GM12878 (cell line): Measurements from ENCODE around the gene CAMK2D. TPM values are rescaled to one million over a fixed set of nuclear protein-coding genes. Genes with fewer than 3 reads are reported as not detected.

ENCODE experiments used
- ASH2L ChIP-seq: fragments of 300-600, 200-600 bp; sonication (generic); IDR thresholded peaks from 2 replicates; pipeline ENCODE4 v1.6.1; 2017; ENCODE audit warnings: low read depth, mild to moderate bottlenecking, borderline replicate concordance
- BACH1 ChIP-seq: fragments of 450-650 bp; IDR thresholded peaks from 2 replicates; pipeline ENCODE4 v1.6.1; 2017; ENCODE audit warnings: mild to moderate bottlenecking, borderline replicate concordance
- BMI1 ChIP-seq: fragments of 450-650 bp; IDR thresholded peaks from 2 replicates; pipeline ENCODE4 v1.6.1; 2016; ENCODE audit warnings: mild to moderate bottlenecking, moderate library complexity, borderline replicate concordance
- BRCA1 ChIP-seq: IDR thresholded peaks from 2 replicates; pipeline ENCODE4 v1.6.1; 2011; ENCODE audit warnings: low read depth, low read length, improper control_type of control experiment
- CBFB ChIP-seq: IDR thresholded peaks from 2 replicates; pipeline ENCODE4 v1.6.1; 2016; ENCODE audit warnings: antibody characterized with exemption, low read depth
- EP300 ChIP-seq, 2 experiments: fragments of 150-350 bp in 1 of 2; IDR thresholded peaks; 2 replicates each; pipeline ENCODE4 v1.6.1; 2011 to 2012; ENCODE audit warnings: low read depth in 2 of 2, low read length in 2 of 2, borderline replicate concordance in 1 of 2, improper control_type of control experiment in 1 of 2, inconsistent platforms in 1 of 2; ENCODE audit not compliant: control insufficient read depth in 1 of 2
- ETV6 ChIP-seq, 2 experiments: fragments of 450-650 bp in 1 of 2; IDR thresholded peaks in 1 of 2; conservative IDR thresholded peaks in 1 of 2; 2 replicates each; pipeline ENCODE4 v1.6.1; 2014; ENCODE audit warnings: antibody characterized with exemption in 1 of 2, borderline replicate concordance in 1 of 2, low read depth in 1 of 2, mild to moderate bottlenecking in 1 of 2, moderate library complexity in 1 of 2
- FOS ChIP-seq: IDR thresholded peaks from 3 replicates; pipeline ENCODE4 v1.6.1; 2011; ENCODE audit warnings: borderline replicate concordance; ENCODE audit not compliant: insufficient read length; ENCODE audit errors: extremely low read depth
- FOXK2 ChIP-seq: fragments of 450-650 bp; IDR thresholded peaks from 2 replicates; pipeline ENCODE4 v1.6.1; 2017; ENCODE audit warnings: mild to moderate bottlenecking, moderate library complexity
- FOXM1 ChIP-seq: IDR thresholded peaks from 2 replicates; pipeline ENCODE4 v1.6.1; 2012; ENCODE audit warnings: low read depth, mild to moderate bottlenecking, inconsistent platforms, low read length, moderate library complexity
- HSF1 ChIP-seq: fragments of 150-350 bp; IDR thresholded peaks from 2 replicates; pipeline ENCODE4 v1.6.1; 2014; ENCODE audit warnings: mild to moderate bottlenecking, low read depth, low read length
- IRF4 ChIP-seq: IDR thresholded peaks from 2 replicates; pipeline ENCODE4 v1.6.1; 2011; ENCODE audit warnings: low read depth, low read length
- MYC ChIP-seq: IDR thresholded peaks from 2 replicates; pipeline ENCODE4 v1.6.1; 2011; ENCODE audit warnings: mild to moderate bottlenecking, low read length, moderate library complexity, inconsistent platforms; ENCODE audit not compliant: insufficient read depth, insufficient replicate concordance, insufficient read length, severe bottlenecking
- NFIC ChIP-seq: IDR thresholded peaks from 2 replicates; pipeline ENCODE4 v1.6.1; 2012; ENCODE audit warnings: low read depth, mild to moderate bottlenecking, inconsistent platforms, low read length, moderate library complexity
- PML ChIP-seq: IDR thresholded peaks from 2 replicates; pipeline ENCODE4 v1.6.1; 2012; ENCODE audit warnings: low read length, inconsistent platforms
- SIN3A ChIP-seq: IDR thresholded peaks from 2 replicates; pipeline ENCODE4 v1.6.1; 2012; ENCODE audit warnings: low read depth, low read length, improper control_type of control experiment
- USF2 ChIP-seq: IDR thresholded peaks from 2 replicates; pipeline ENCODE4 v1.6.1; 2011; ENCODE audit warnings: low read depth, low read length, improper control_type of control experiment, borderline replicate concordance
- ZNF384 ChIP-seq: IDR thresholded peaks from 2 replicates; pipeline ENCODE4 v1.6.1; 2012; ENCODE audit warnings: low read depth, mild to moderate bottlenecking, low read length, improper control_type of control experiment, borderline replicate concordance
- polyA plus RNA-seq, 11 experiments: library from polyadenylated mRNA; depleted of rRNA in 4 of 11; unstranded in 6 of 11; stranded (reverse) in 5 of 11; fragments of >200 nt; fragmentation: Nextera tagmentation in 4 of 11; fragmentation: Illumina TruSeq in 1 of 11; extraction: Ambion mirVana in 4 of 11; extraction: Trizol in 1 of 11; gene quantifications; 1 replicate in 1 of 11; 2 replicates in 10 of 11; pipeline versions ENCODE4 v1.2.1 to v1.2.3, GENCODE V29; 2011 to 2016; ENCODE audit warnings: inconsistent platforms in 2 of 11, missing spikeins in 2 of 11, low read depth in 1 of 11
- total RNA-seq, 4 experiments: library from RNA; depleted of rRNA in 3 of 4; stranded (reverse); fragments of >200 nt in 3 of 4; fragmentation: Illumina TruSeq in 1 of 4; extraction: Trizol in 1 of 4; gene quantifications; 2 replicates each; pipeline versions ENCODE4 v1.2.1 to v1.2.3, GENCODE V29; 2013 to 2021
- TF ChIP-seq, protein P1 (sequence below): fragments of 450-650 bp; IDR thresholded peaks from 2 replicates; pipeline ENCODE4 v1.6.1; 2016; ENCODE audit warnings: mild to moderate bottlenecking, moderate library complexity, borderline replicate concordance
- TF ChIP-seq, protein P2 (sequence below): fragments of 450-650 bp; IDR thresholded peaks from 2 replicates; pipeline ENCODE4 v1.6.1; 2017; ENCODE audit warnings: mild to moderate bottlenecking, low read depth, inconsistent platforms; ENCODE audit not compliant: poor library complexity, severe bottlenecking

The CAMK2D gene
- total and polyA plus RNA-seq, 10 of the 15 experiments (the other 5 are each of a cell fraction or from before 2014, with no cell fraction given): 6.9 to 88.5 (median 12.9) TPM

DNA sequence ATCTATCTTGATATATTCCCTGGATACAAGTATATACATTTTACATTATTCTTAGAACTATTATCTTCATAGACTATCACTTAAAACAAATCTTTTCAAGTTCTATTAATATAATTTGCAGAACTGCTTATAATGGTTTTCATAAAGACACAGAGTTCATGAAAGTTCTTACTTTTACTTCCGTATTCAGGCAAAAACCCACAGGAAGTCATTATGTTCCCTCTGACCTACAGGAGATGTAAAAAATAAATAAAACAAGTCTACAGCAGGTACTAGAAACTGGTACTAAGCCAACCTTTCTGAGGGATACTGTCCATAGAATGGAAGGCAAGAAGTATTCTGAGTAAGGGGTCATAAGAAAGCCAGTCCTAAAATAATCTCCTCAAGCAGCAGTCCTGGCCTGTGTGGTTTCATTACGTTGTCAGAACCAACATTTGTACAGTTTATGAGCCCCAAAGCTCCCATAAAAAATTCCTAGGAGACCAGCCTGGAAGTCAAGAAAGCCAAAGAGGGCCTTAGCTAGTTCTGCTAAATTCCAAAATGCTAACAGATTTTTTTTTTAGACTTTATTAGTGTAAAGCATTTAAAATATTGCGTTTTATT, 68.6 kb downstream of the CAMK2D start (continued):
- TF ChIP-seq MYC (no peak), IRF4 (0 out of 2 replicates have a peak, but pooled peaks have one; percentile 16), PML (no peak), FOXK2 (no peak), ETV6 (conservative IDR thresholded peaks at IDR 0.05 in 1 of 2, IDR thresholded peaks at IDR 0.05 in 1 of 2; ENCODE audit: borderline replicate concordance in 1 of 2, low read depth in 1 of 2) (peak in 1 of 2 experiments; percentile 31; a peak in 1 of 4 replicates), CBFB (0 out of 2 replicates have a peak, but pooled peaks have one; percentile 35), FOS (no peak), HSF1 (no peak), FOXM1 (no peak), EP300 (IDR thresholded peaks at IDR 0.05; ENCODE audit: borderline replicate concordance in 1 of 2, control insufficient read depth in 1 of 2, low read depth in 2 of 2, low read length in 2 of 2) (peak in 1 of 2 experiments; percentile 56; a peak in 1 of 4 replicates), NFIC (peak; percentile 71; the same call in 1 of the 2 replicates), BACH1 (peak; percentile 44; the same call in 1 of the 2 replicates), ZNF384 (no peak), USF2 (no peak), BMI1 (peak; percentile 44; the same call in 1 of the 2 replicates), BRCA1 (no peak), SIN3A (no peak), ASH2L (no peak)
- TF ChIP-seq, protein P1, sequence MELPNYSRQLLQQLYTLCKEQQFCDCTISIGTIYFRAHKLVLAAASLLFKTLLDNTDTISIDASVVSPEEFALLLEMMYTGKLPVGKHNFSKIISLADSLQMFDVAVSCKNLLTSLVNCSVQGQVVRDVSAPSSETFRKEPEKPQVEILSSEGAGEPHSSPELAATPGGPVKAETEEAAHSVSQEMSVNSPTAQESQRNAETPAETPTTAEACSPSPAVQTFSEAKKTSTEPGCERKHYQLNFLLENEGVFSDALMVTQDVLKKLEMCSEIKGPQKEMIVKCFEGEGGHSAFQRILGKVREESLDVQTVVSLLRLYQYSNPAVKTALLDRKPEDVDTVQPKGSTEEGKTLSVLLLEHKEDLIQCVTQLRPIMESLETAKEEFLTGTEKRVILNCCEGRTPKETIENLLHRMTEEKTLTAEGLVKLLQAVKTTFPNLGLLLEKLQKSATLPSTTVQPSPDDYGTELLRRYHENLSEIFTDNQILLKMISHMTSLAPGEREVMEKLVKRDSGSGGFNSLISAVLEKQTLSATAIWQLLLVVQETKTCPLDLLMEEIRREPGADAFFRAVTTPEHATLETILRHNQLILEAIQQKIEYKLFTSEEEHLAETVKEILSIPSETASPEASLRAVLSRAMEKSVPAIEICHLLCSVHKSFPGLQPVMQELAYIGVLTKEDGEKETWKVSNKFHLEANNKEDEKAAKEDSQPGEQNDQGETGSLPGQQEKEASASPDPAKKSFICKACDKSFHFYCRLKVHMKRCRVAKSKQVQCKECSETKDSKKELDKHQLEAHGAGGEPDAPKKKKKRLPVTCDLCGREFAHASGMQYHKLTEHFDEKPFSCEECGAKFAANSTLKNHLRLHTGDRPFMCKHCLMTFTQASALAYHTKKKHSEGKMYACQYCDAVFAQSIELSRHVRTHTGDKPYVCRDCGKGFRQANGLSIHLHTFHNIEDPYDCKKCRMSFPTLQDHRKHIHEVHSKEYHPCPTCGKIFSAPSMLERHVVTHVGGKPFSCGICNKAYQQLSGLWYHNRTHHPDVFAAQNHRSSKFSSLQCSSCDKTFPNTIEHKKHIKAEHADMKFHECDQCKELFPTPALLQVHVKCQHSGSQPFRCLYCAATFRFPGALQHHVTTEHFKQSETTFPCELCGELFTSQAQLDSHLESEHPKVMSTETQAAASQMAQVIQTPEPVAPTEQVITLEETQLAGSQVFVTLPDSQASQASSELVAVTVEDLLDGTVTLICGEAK: no peak; the same call in 1 of the 2 replicates
- TF ChIP-seq, protein P2, sequence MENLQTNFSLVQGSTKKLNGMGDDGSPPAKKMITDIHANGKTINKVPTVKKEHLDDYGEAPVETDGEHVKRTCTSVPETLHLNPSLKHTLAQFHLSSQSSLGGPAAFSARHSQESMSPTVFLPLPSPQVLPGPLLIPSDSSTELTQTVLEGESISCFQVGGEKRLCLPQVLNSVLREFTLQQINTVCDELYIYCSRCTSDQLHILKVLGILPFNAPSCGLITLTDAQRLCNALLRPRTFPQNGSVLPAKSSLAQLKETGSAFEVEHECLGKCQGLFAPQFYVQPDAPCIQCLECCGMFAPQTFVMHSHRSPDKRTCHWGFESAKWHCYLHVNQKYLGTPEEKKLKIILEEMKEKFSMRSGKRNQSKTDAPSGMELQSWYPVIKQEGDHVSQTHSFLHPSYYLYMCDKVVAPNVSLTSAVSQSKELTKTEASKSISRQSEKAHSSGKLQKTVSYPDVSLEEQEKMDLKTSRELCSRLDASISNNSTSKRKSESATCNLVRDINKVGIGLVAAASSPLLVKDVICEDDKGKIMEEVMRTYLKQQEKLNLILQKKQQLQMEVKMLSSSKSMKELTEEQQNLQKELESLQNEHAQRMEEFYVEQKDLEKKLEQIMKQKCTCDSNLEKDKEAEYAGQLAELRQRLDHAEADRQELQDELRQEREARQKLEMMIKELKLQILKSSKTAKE: peak; percentile 40
